Mucosa of descending colon (tissue), 3 donors: ENCODE measurements around the gene ADGRB2. TPM values are rescaled to one million over a fixed set of nuclear protein-coding genes. Genes with fewer than 3 reads are reported as not detected.
A peak's percentile ranks its signal among the peaks of the same experiment; 100 is the strongest.

Source experiments
- ATAC-seq: fragments of 200-7000 bp; cut with Tn5 transposase; one replicate; pipeline ENCODE4 v1.9.1; 2020; ENCODE audit warnings: mild to moderate bottlenecking, moderate library complexity
- DNase-seq, 3 donors: peaks; one replicate each; pipeline ENCODE4 v3.0.0-alpha.2; 2020
- H3K36me3 ChIP-seq: fragments of 200-600 bp; one replicate; pipeline ENCODE4 v1.8.0; 2021; ENCODE audit warnings: low read depth, mild to moderate bottlenecking
- H3K4me1 ChIP-seq: fragments of 200-600 bp; one replicate; pipeline ENCODE4 v1.8.0; 2021; ENCODE audit warnings: low read depth, mild to moderate bottlenecking
- H3K4me3 ChIP-seq: fragments of 200-600 bp; one replicate; pipeline ENCODE4 v1.8.0; 2021; ENCODE audit warnings: mild to moderate bottlenecking
- H3K9me3 ChIP-seq: fragments of 200-600 bp; one replicate; pipeline ENCODE4 v1.8.0; 2021; ENCODE audit warnings: mild to moderate bottlenecking
- CTCF ChIP-seq: fragments of 200-600 bp; IDR thresholded peaks from one replicate; pipeline ENCODE4 v1.8.0; 2022; ENCODE audit warnings: antibody characterized with exemption, mild to moderate bottlenecking
- intact Hi-C, 2 donors: fragments of 100-400 bp; cut with DNase I in 1 of 2; cut with micrococcal nuclease in 1 of 2; formaldehyde crosslinking; loops; one replicate each; pipeline versions ENCODE4 v1.11.0 to v1.11.1; 2022; cut with DNase I, micrococcal nuclease
- total RNA-seq, 3 donors: library from RNA; stranded (reverse); fragmentation: NEBNext Ultra II Directional in 2 of 3; extraction: Animal tissue kit (Norgen Biotek cat#: 25700) in 2 of 3; gene quantifications; one replicate each; pipeline versions ENCODE4 v1.2.1 to v1.2.4, GENCODE V29; 2021 to 2023
- donor health status: DM: no; HTN: no; CAD: no; lungs with moderate emphysema.
- donor health status: DM: no; HTN: no; CAD: no.
- donor health status: DM: no; HTN: yes; CAD: no.

Gene ADGRB2
- total RNA-seq, 3 donors from 2014 or later = 0.55 to 3.8 (median 0.65) TPM

- peak; percentile 65 for ATAC-seq
These were observed 3.4 kb downstream of the ADGRB2 start for GRCh38 chr1:31760471-31761470.

GRCh38 chr1:31759298-31760023 lies 4.7 kb downstream of the ADGRB2 start:
- TF ChIP-seq CTCF = no peak
- no peak overlapping the region for H3K4me3 ChIP-seq
- no peaks in the 10 kb centered on the region for H3K36me3 ChIP-seq
- no peaks in the 10 kb centered on the region for H3K9me3 ChIP-seq
- ATAC-seq (no peak), DNase-seq (peak in 1 of 3 donors; percentile 35)
- intact Hi-C loops = no loop called here
- peaks cover 12% of the 10 kb centered on the region for H3K4me1 ChIP-seq

More at GRCh38 chr1:31760471-31761470, 3.4 kb downstream of the ADGRB2 start:
- peaks cover 14% of the 10 kb centered on the region for H3K4me1 ChIP-seq
- intact Hi-C loops = no loop called here
- DNase-seq = peak in 2 of 3 donors; percentile 46 to 61
- H3K4me3 ChIP-seq = no peak overlapping the region
- no peak for TF ChIP-seq CTCF
- H3K9me3 ChIP-seq = no peaks in the 10 kb centered on the region
- H3K36me3 ChIP-seq = no peaks in the 10 kb centered on the region

GRCh38 chr1:31758823-31759222 lies 5.3 kb downstream of the ADGRB2 start:
- Histone ChIP-seq H3K36me3 (no peaks in the 10 kb centered on the region), H3K4me1 (peaks cover 17% of the 10 kb centered on the region), H3K4me3 (no peak overlapping the region), H3K9me3 (no peaks in the 10 kb centered on the region)
- ATAC-seq (no peak), DNase-seq (no peak)
- intact Hi-C loops = no loop called here
- TF ChIP-seq CTCF = no peak

- H3K4me1 ChIP-seq = peaks cover 21% of the 10 kb centered on the region
- H3K9me3 ChIP-seq = no peaks in the 10 kb centered on the region
- no peak for DNase-seq
- H3K4me3 ChIP-seq = no peak overlapping the region
- TF ChIP-seq CTCF = no peak
- intact Hi-C loops = no loop called here
- no peak for ATAC-seq
- H3K36me3 ChIP-seq = no peaks in the 10 kb centered on the region
These were observed 6.2 kb downstream of the ADGRB2 start for GRCh38 chr1:31757989-31758388.

DNA sequence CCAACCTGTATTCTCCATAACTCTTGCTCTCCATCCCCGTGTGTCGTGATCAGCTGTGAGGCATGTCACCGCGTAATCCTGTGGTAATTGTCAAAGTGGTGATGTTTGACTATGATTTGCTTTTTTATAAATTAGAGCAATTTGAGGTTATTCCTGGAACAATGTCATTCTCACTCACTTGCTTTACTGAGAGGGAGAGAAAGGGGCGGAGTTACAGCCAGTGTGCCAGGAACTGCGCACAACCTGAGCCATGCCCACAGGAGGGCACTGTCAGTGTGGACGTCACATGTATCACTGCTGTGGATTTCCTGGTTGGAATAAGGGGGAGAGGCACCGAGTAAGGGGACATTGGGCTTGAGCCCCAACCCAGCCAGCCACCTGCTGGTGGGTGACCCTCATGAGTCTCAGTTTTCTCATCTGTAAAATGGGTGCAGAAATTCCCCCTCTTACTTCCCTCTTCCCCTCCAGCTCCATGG lies 6.9 kb downstream of the ADGRB2 start:
- DNase-seq (peak in 1 of 3 donors; percentile 45), ATAC-seq (peak; percentile 30)
- H3K4me3 ChIP-seq = no peak overlapping the region
- intact Hi-C loops = no loop called here
- no peaks in the 10 kb centered on the region for H3K9me3 ChIP-seq
- peaks cover 21% of the 10 kb centered on the region for H3K4me1 ChIP-seq
- no peaks in the 10 kb centered on the region for H3K36me3 ChIP-seq
- no peak for TF ChIP-seq CTCF
